C4-2B (cell line): ENCODE results near the gene KIF1B.

Experiments
- CTCF ChIP-seq: fragments of 450-650 bp; conservative IDR thresholded peaks from 2 replicates; pipeline ENCODE4 v1.5.1; 2017; ENCODE audit warnings: mild to moderate bottlenecking
- ZFX ChIP-seq: fragments of 450-650 bp; IDR thresholded peaks from 2 replicates; pipeline ENCODE4 v1.6.1; 2017

GRCh38 chr1:10280439-10281350 is 70.3 kb downstream of the KIF1B start:
- no peak for TF ChIP-seq CTCF
- TF ChIP-seq ZFX = no peak
